GM21737 (cell line): Measurements from ENCODE around the gene FBXO46.
"Not testable (repeated sequence)": the region's sequence is repeated elsewhere in the genome, so short reads cannot be mapped to it uniquely, and the experiment has no call there.

Source experiments
- ATAC-seq: cut with Tn5 transposase; IDR thresholded peaks from one replicate; pipeline ENCODE4 v1.9.1; 2021; ENCODE audit warnings: mild to moderate bottlenecking, moderate library complexity; ENCODE audit not compliant: unreplicated experiment

Gene FBXO46

GRCh38 chr19:45766869-45767346 is 36.2 kb upstream of the FBXO46 start:
- ATAC-seq, result no peak

- no peak for ATAC-seq
Observed at GRCh38 chr19:45766296-45766868, 35.7 kb upstream of the FBXO46 start.

- no peak for ATAC-seq
Observed at GRCh38 chr19:45765702-45766295, 35.1 kb upstream of the FBXO46 start.

GRCh38 chr19:45764945-45765701 is 34.4 kb upstream of the FBXO46 start:
- ATAC-seq, result no peak

- ATAC-seq, result no peak
Observed at GRCh38 chr19:45764475-45764874, 33.8 kb upstream of the FBXO46 start.

- ATAC-seq, result no peak
Observed at GRCh38 chr19:45763691-45764294, 33.1 kb upstream of the FBXO46 start.

- no peak for ATAC-seq
Observed at GRCh38 chr19:45762870-45763631, 32.4 kb upstream of the FBXO46 start.

GRCh38 chr19:45761714-45762113 is 31.0 kb upstream of the FBXO46 start:
- ATAC-seq, result no peak

GRCh38 chr19:45758921-45759320 is 28.2 kb upstream of the FBXO46 start:
- no peak for ATAC-seq

GRCh38 chr19:45757695-45758094 is 27.0 kb upstream of the FBXO46 start:
- ATAC-seq, result no peak

GRCh38 chr19:45754323-45754722 is 23.6 kb upstream of the FBXO46 start:
- no peak for ATAC-seq

- no peak for ATAC-seq
Observed at GRCh38 chr19:45753548-45753947, 22.9 kb upstream of the FBXO46 start.

- ATAC-seq, result no peak
Observed at GRCh38 chr19:45752639-45753038, 21.9 kb upstream of the FBXO46 start.

- not testable (repeated sequence) for ATAC-seq
Observed at GRCh38 chr19:45751483-45751882, 20.8 kb upstream of the FBXO46 start.

- no peak for ATAC-seq
Observed at GRCh38 chr19:45747513-45747912, 16.8 kb upstream of the FBXO46 start.

GRCh38 chr19:45746866-45747265 is 16.2 kb upstream of the FBXO46 start:
- no peak for ATAC-seq

- no peak for ATAC-seq
Observed at GRCh38 chr19:45745606-45746005, 14.9 kb upstream of the FBXO46 start.

GRCh38 chr19:45742969-45743368 is 12.3 kb upstream of the FBXO46 start:
- ATAC-seq, result no peak

- no peak for ATAC-seq
Observed at GRCh38 chr19:45739498-45740439, 9.1 kb upstream of the FBXO46 start.
